ENCODE measurements around the gene EIF2A. TPM values are rescaled to one million over a fixed set of nuclear protein-coding genes. Genes with fewer than 3 reads are reported as not detected.

Gene EIF2A
- total and polyA plus RNA-seq, 9 of the 15 experiments (the other 6 are each of a cell fraction or from before 2014, with no cell fraction given) = 106 to 192 (median 168) TPM

DNA sequence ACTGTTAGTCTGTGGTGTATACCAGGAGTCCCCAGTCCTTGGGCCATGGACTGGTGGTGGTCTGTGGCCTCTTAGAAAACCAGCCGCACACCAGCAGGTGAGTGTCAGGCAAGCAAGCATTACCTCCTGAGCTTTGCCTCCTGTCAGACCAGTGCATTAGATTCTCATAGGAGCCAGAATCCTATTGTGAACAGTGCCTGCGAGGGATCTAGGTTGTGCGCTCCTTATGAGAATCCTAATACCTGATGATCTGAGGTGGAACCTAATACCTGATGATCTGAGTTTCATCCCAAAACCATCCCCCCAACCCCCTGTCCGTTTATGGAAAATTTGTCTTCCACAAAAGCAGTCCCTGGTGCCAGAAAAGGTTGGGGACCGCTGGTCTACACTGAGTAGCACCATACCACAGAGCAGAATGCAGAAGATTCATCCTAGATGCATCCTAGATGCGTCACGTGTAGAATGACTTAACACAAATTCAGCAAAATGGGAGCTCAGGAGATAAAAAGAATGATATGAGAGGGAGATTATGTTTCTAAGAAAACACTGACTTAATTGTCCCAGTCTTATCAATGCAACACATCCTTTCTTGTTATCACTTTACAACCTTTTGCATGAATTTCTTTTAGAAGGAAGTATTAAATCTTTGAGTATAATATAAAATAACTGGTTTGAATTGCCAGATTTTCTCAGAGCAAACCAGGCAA lies 85.1 kb downstream of the EIF2A start (continued):
- TF ChIP-seq RERE (CRISPR knock-in tag; IDR thresholded peaks at IDR 0.05; ENCODE audit: borderline replicate concordance) = no peak
- peak; percentile 66; the same call in 1 of the 2 replicates for TF ChIP-seq POLR2AphosphoS2 (IDR thresholded peaks at IDR 0.05; ENCODE audit: low read length)
- TF ChIP-seq THAP12 (CRISPR knock-in tag; IDR thresholded peaks at IDR 0.05) = no peak
- TF ChIP-seq MBD2 (IDR thresholded peaks at IDR 0.05; ENCODE audit: borderline replicate concordance, low read depth) = no peak
- no peak for TF ChIP-seq GABPB2 (CRISPR knock-in tag; conservative IDR thresholded peaks at IDR 0.05)
- peak; percentile 79 for TF ChIP-seq USF2 (CRISPR knock-in tag; IDR thresholded peaks at IDR 0.05)
- TF ChIP-seq, protein P1, sequence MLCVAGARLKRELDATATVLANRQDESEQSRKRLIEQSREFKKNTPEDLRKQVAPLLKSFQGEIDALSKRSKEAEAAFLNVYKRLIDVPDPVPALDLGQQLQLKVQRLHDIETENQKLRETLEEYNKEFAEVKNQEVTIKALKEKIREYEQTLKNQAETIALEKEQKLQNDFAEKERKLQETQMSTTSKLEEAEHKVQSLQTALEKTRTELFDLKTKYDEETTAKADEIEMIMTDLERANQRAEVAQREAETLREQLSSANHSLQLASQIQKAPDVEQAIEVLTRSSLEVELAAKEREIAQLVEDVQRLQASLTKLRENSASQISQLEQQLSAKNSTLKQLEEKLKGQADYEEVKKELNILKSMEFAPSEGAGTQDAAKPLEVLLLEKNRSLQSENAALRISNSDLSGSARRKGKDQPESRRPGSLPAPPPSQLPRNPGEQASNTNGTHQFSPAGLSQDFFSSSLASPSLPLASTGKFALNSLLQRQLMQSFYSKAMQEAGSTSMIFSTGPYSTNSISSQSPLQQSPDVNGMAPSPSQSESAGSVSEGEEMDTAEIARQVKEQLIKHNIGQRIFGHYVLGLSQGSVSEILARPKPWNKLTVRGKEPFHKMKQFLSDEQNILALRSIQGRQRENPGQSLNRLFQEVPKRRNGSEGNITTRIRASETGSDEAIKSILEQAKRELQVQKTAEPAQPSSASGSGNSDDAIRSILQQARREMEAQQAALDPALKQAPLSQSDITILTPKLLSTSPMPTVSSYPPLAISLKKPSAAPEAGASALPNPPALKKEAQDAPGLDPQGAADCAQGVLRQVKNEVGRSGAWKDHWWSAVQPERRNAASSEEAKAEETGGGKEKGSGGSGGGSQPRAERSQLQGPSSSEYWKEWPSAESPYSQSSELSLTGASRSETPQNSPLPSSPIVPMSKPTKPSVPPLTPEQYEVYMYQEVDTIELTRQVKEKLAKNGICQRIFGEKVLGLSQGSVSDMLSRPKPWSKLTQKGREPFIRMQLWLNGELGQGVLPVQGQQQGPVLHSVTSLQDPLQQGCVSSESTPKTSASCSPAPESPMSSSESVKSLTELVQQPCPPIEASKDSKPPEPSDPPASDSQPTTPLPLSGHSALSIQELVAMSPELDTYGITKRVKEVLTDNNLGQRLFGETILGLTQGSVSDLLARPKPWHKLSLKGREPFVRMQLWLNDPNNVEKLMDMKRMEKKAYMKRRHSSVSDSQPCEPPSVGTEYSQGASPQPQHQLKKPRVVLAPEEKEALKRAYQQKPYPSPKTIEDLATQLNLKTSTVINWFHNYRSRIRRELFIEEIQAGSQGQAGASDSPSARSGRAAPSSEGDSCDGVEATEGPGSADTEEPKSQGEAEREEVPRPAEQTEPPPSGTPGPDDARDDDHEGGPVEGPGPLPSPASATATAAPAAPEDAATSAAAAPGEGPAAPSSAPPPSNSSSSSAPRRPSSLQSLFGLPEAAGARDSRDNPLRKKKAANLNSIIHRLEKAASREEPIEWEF (CRISPR knock-in tag; IDR thresholded peaks at IDR 0.05) = no peak
- peak; percentile 81; the same call in 1 of the 2 replicates for TF ChIP-seq SMARCE1 (IDR thresholded peaks at IDR 0.05)
- no peak for TF ChIP-seq ZNF124 (CRISPR knock-in tag; IDR thresholded peaks at IDR 0.05)
- no peak for TF ChIP-seq LCOR (CRISPR knock-in tag; IDR thresholded peaks at IDR 0.05)
